SK-N-MC (cell line): ENCODE data around the gene AQP1.

Source experiments
- DNase-seq: peaks from one replicate; pipeline ENCODE4 v3.0.0-alpha.2; 2011; ENCODE audit warnings: low read depth, low spot score
- H3K27ac ChIP-seq: fragments of 200-600 bp; sonication (generic); 2 replicates; pipeline ENCODE4 v1.5.1; 2016; ENCODE audit warnings: mixed run types
- H3K36me3 ChIP-seq: fragments of 200-600 bp; sonication (generic); 2 replicates; pipeline ENCODE4 v1.6.1; 2017; ENCODE audit warnings: antibody characterized with exemption, low read length, mixed read lengths; ENCODE audit not compliant: insufficient read depth
- H3K4me3 ChIP-seq: fragments of 200-600 bp; sonication (generic); 2 replicates; pipeline ENCODE4 v1.5.1; 2016
- H3K9ac ChIP-seq: fragments of 200-600 bp; sonication (generic); 2 replicates; pipeline ENCODE4 v1.8.0; 2017; ENCODE audit warnings: mixed run types, mixed read lengths; ENCODE audit not compliant: insufficient read length
- H3K9me3 ChIP-seq: fragments of 200-600 bp; sonication (generic); 2 replicates; pipeline ENCODE4 v1.6.1; 2017; ENCODE audit warnings: low read depth, mild to moderate bottlenecking, antibody characterized with exemption, low read length, moderate library complexity, mixed read lengths
- EZH2 ChIP-seq: fragments of 200-600 bp; sonication (generic); IDR thresholded peaks from one replicate; pipeline ENCODE4 v1.6.1; 2017; ENCODE audit warnings: antibody characterized with exemption
- FOXP2 ChIP-seq: optimal IDR thresholded peaks from 2 replicates; pipeline ENCODE3; 2011; ENCODE audit warnings: mild to moderate bottlenecking, moderate library complexity; ENCODE audit not compliant: insufficient read depth; ENCODE audit errors: extremely low read length, control extremely low read depth
- POLR2AphosphoS5 ChIP-seq: IDR thresholded peaks from 2 replicates; pipeline ENCODE4 v1.6.1; 2012; ENCODE audit warnings: mild to moderate bottlenecking, low read depth, low read length, borderline replicate concordance

The AQP1 gene

DNA sequence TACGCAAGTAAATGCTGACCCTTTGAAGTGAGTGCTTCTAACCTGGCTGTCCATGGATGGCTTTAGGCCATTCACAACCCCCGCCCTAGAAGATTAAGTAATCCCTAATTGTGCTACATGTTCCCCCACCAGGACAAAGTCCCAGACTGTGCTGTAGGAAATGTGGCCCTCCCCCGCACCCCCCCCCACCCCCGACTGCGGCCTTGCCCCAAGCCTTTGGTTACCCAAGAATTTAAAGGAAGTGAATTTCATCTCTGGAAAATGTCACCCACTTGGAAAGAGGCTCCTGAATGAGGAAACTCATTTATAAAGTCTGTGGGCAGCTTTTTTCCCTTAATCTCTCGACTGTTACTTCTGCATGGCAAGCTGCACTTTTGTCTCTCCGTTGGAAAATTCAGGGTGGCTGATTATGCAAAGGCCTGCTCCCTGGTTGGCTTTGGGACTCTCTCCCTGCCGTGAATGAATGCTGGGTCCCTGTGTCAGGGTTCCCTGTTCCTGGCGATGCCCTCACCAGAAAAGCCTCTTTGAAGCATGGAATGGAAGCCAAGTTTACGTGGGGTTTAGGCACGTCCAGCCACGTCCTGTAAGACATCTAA lies 31.4 kb upstream of the AQP1 start:
- Histone ChIP-seq H3K9me3 (no peaks in the 10 kb centered on the region), H3K9ac (no peak overlapping the region), H3K4me3 (no peak overlapping the region), H3K36me3 (no peaks in the 10 kb centered on the region), H3K27ac (no peak overlapping the region)
- TF ChIP-seq POLR2AphosphoS5 (no peak), FOXP2 (no peak), EZH2 (no peak)
- DNase-seq, result no peak

DNA sequence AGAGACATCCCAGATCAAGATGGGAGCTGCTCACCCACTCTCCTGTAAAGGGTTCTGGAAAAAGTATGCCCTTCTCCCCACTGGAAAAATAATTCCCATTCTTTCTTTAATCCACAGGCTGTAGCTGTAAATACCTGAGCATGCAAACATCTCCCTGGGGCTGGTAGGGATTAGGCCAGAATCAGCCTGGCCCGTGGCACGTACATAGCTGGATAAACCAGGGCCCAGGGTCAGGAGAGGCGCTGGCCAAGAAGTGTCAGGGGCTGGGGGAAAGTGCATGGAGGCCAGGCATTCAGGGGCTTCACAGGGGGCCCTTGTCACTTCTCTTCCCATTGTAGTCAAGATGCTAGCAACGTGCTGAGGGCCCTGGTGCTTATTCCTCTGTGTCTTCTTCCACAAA lies 30.7 kb upstream of the AQP1 start:
- no peak for DNase-seq
- Histone ChIP-seq H3K27ac (no peak overlapping the region), H3K9me3 (no peaks in the 10 kb centered on the region), H3K36me3 (no peaks in the 10 kb centered on the region), H3K4me3 (no peak overlapping the region), H3K9ac (no peak overlapping the region)
- no peak for TF ChIP-seq EZH2
- TF ChIP-seq FOXP2, result no peak
- TF ChIP-seq POLR2AphosphoS5, result no peak

DNA sequence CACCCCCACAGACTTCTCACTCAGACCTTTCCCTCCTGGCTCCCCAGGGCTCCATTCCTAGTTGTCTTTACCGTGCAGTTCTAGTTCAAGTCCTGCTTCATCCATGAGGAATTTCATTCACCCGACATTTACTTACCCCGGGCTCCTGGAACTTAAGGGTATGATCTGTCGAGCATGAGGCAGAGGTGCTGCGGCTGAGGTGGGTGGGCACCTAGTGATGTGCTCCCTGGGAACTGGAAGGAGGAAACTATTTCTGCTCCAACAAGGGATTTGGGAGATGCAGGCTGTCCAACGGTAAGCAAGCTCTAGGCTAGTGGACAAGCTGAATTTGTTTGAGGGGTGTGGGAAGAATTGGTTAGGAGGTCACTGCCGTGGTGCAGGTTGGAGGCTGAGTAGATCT lies 30.2 kb upstream of the AQP1 start:
- no peaks in the 10 kb centered on the region for H3K36me3 ChIP-seq
- no peak for DNase-seq
- no peak overlapping the region for H3K27ac ChIP-seq
- H3K4me3 ChIP-seq, result no peak overlapping the region
- no peaks in the 10 kb centered on the region for H3K9me3 ChIP-seq
- TF ChIP-seq POLR2AphosphoS5, result no peak
- no peak for TF ChIP-seq EZH2
- no peak for TF ChIP-seq FOXP2
- no peak overlapping the region for H3K9ac ChIP-seq

DNA sequence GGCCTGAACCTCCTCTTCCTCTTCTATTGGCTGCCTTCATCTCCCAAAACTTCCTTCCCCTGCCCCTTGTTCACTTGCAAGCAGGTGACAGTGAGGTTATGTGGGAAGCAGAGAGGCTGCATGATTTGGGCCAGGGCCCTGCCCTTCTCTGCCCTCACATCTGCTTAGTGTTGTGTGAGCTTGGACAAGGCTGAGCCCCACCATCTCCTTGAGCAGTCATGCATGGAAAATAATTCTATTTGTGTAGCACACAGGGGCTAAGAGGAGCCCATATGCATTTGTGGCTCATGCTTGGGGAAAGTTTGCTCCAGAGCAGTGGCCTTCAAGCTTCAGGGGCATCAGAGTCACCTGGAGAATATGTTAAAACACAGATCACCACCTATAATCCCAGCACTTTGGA lies 26.8 kb upstream of the AQP1 start:
- H3K36me3 ChIP-seq, result no peaks in the 10 kb centered on the region
- H3K9ac ChIP-seq, result no peak overlapping the region
- no peak overlapping the region for H3K27ac ChIP-seq
- no peak overlapping the region for H3K4me3 ChIP-seq
- no peaks in the 10 kb centered on the region for H3K9me3 ChIP-seq
- no peak for DNase-seq
- TF ChIP-seq EZH2 (no peak), POLR2AphosphoS5 (no peak), FOXP2 (no peak)

DNA sequence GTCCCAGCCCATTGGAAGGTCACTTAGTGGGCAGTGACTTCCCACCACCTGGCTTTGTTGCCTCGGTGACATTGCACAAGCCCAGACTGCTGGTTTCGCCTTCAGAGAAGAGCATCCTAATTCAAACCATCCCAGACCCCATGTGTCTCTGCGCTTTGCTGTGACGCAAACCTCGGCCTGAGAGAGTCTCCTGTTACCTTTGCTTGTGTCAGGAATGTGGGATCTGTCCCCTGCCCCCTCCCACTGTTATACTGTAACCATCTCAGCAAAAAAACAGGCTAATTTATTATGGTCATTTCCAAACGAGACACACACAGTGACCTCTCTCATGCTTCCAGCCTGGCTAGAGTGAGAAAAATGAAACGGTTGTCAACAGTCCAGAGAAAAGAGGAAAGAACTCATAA lies 25.0 kb upstream of the AQP1 start:
- H3K36me3 ChIP-seq, result no peaks in the 10 kb centered on the region
- H3K27ac ChIP-seq, result no peak overlapping the region
- H3K9ac ChIP-seq, result no peak overlapping the region
- no peak for DNase-seq
- H3K4me3 ChIP-seq, result no peak overlapping the region
- no peaks in the 10 kb centered on the region for H3K9me3 ChIP-seq
- TF ChIP-seq POLR2AphosphoS5, result no peak
- TF ChIP-seq EZH2, result no peak
- no peak for TF ChIP-seq FOXP2

DNA sequence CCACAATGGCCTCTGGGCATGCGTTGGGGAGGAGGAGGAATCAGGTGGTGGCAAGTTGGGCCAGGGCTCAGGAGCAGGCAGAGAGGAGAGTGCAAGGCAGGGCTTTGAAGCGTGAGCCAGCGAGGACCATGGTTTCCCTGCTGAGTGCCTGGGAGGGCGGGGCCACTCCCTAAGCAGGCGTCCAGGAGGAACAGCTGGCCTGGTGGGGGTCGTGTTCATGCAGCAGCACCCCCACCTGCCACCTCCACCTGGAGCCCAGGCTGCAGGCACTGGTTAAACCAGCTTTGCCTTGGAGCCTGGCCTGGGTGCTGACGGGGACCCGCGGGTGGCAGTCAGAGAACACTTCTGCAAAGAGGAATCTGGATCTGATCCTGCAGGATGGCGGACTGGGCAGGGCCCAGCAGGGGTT lies 24.2 kb upstream of the AQP1 start:
- Histone ChIP-seq H3K9me3 (no peaks in the 10 kb centered on the region), H3K36me3 (no peaks in the 10 kb centered on the region), H3K27ac (no peak overlapping the region), H3K4me3 (no peak overlapping the region), H3K9ac (no peak overlapping the region)
- DNase-seq, result no peak
- TF ChIP-seq POLR2AphosphoS5 (no peak), FOXP2 (no peak), EZH2 (no peak)

DNA sequence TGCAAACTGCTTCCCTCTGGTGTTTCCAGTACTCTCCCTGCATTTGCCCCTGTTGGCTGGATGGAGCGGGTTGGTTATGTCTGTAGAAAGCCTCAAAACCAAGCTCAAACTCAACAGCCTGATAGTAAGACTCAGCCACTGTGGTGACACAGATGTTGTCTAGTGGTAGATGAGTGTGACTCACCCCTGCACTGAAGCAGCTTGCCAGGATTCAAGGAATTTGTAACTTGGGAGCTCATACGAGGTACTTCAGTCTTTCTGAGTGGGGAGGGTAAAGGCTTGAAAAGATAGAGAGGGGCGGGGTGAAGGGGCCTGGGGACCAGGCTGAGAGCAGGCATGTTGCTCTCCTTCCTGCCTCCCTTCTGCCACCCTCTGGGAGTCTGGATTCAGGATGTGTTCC lies 22.9 kb upstream of the AQP1 start:
- no peak for DNase-seq
- Histone ChIP-seq H3K9me3 (no peaks in the 10 kb centered on the region), H3K27ac (no peak overlapping the region), H3K36me3 (no peaks in the 10 kb centered on the region), H3K4me3 (no peak overlapping the region), H3K9ac (no peak overlapping the region)
- TF ChIP-seq EZH2, result no peak
- no peak for TF ChIP-seq POLR2AphosphoS5
- TF ChIP-seq FOXP2, result no peak

DNA sequence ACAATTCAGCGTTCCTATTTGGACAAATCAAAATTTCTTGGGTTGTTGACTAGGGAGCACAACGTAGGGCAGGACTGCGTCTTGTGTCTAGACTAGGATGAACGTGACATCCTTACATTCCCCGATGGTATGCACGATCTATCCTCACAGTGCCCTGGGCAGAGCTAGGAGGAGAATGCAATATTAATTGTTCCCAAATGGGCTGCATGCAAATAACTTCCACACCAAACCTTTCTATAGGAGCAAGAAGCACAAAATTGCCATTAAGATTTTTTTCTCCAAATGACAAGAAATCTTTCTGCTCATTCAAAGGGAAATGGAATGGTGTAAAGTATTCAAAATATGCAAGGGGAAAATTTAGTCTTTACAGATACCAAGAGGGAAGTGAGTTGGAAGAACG lies 21.4 kb upstream of the AQP1 start:
- no peak for TF ChIP-seq FOXP2
- no peak for TF ChIP-seq EZH2
- TF ChIP-seq POLR2AphosphoS5, result no peak
- Histone ChIP-seq H3K27ac (no peak overlapping the region), H3K36me3 (no peaks in the 10 kb centered on the region)

DNA sequence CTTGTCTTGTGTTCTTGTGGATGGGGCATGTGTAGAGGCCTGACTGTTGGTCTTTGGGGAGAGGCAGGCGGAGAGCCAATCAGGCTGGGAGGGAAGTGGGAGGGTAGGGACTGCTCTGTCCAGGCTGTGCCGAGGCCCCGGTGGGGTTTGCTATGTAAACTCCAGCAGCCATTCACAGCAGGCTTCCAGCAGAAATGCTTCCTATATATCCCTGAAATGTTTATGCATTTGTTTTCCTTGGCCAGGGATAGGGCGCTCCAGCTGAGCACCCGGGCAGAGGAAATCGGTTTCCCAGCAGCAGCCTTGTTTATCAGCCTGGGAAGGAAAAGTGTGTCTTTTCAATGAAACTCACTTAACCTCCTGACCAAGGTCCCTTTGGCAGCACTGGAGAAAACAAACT lies 18.3 kb upstream of the AQP1 start:
- no peak for DNase-seq
- Histone ChIP-seq H3K4me3 (no peak overlapping the region), H3K9me3 (no peaks in the 10 kb centered on the region), H3K27ac (no peak overlapping the region), H3K9ac (no peak overlapping the region), H3K36me3 (no peaks in the 10 kb centered on the region)
- TF ChIP-seq FOXP2 (no peak), POLR2AphosphoS5 (no peak), EZH2 (no peak)

More for the DNA sequence above, 21.4 kb upstream of the AQP1 start:
- Histone ChIP-seq H3K9me3 (no peaks in the 10 kb centered on the region), H3K9ac (no peak overlapping the region), H3K4me3 (no peak overlapping the region)
- no peak for DNase-seq
